Measurements from ENCODE around the gene RFX4. TPM values are rescaled to one million over a fixed set of nuclear protein-coding genes. Genes with fewer than 3 reads are reported as not detected.

RFX4 gene
- total RNA-seq, 1 donor from 2014 or later, result 3.4 TPM

DNA sequence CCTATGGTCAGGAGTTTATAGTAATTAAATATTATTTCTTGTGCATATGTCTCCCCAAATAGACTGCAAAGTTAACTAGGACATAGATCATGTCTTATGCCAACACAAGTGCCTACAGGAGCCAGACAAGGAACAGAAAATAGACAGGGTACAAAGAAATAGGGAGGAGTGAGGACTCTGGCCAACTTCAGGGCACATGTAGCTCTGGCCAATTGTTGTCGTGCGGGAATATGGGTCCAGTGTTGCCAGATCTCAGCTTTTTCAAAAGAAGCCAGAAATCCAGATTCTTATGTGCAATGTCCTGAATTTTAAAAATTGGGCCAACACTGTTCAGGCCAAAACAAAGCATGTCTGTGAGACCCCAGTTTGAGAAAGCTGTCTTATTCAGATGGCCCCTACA, 68.7 kb downstream of the RFX4 start:
- no peaks in the 10 kb centered on the region for H4K20me1 ChIP-seq (ENCODE audit: low read depth)
- TF ChIP-seq, protein P1, sequence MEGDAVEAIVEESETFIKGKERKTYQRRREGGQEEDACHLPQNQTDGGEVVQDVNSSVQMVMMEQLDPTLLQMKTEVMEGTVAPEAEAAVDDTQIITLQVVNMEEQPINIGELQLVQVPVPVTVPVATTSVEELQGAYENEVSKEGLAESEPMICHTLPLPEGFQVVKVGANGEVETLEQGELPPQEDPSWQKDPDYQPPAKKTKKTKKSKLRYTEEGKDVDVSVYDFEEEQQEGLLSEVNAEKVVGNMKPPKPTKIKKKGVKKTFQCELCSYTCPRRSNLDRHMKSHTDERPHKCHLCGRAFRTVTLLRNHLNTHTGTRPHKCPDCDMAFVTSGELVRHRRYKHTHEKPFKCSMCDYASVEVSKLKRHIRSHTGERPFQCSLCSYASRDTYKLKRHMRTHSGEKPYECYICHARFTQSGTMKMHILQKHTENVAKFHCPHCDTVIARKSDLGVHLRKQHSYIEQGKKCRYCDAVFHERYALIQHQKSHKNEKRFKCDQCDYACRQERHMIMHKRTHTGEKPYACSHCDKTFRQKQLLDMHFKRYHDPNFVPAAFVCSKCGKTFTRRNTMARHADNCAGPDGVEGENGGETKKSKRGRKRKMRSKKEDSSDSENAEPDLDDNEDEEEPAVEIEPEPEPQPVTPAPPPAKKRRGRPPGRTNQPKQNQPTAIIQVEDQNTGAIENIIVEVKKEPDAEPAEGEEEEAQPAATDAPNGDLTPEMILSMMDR (IDR thresholded peaks at IDR 0.05), result no peak
- no peak for TF ChIP-seq EZH2phosphoT487 (IDR thresholded peaks at IDR 0.05)
- TF ChIP-seq EZH2 (IDR thresholded peaks at IDR 0.05), result no peak
- H3K27me3 ChIP-seq, result peaks cover 3% of the 10 kb centered on the region
- H3K4me2 ChIP-seq, result no peak overlapping the region
- H3K4me3 ChIP-seq, result no peak overlapping the region
- H2AFZ ChIP-seq (replicated peaks), result no peak overlapping the region
- no peaks in the 10 kb centered on the region for H3K4me1 ChIP-seq
- no peaks in the 10 kb centered on the region for H3F3A ChIP-seq (ENCODE audit: low read depth)
- no peak overlapping the region for H3K27ac ChIP-seq
- no peak for DNase-seq (ENCODE audit: low spot score)
- no peaks in the 10 kb centered on the region for H3K36me3 ChIP-seq
- peaks cover 2% of the 10 kb centered on the region for H3K27me3 Mint-ChIP-seq (ENCODE audit: insufficient read depth, low read depth)
- H3K9me3 Mint-ChIP-seq, result no peaks in the 10 kb centered on the region
- H3K4me3 Mint-ChIP-seq, result no peak overlapping the region
- H3K9ac ChIP-seq, result no peak overlapping the region
- peaks cover 6% of the 10 kb centered on the region for H3K4me1 Mint-ChIP-seq
- H3K79me2 ChIP-seq (ENCODE audit: low read depth), result no peaks in the 10 kb centered on the region
- H3K9me3 ChIP-seq (ENCODE audit: low read depth), result no peaks in the 10 kb centered on the region
- H3K27ac Mint-ChIP-seq, result no peak overlapping the region
- peaks cover 49% of the 10 kb centered on the region for H3K36me3 Mint-ChIP-seq

DNA sequence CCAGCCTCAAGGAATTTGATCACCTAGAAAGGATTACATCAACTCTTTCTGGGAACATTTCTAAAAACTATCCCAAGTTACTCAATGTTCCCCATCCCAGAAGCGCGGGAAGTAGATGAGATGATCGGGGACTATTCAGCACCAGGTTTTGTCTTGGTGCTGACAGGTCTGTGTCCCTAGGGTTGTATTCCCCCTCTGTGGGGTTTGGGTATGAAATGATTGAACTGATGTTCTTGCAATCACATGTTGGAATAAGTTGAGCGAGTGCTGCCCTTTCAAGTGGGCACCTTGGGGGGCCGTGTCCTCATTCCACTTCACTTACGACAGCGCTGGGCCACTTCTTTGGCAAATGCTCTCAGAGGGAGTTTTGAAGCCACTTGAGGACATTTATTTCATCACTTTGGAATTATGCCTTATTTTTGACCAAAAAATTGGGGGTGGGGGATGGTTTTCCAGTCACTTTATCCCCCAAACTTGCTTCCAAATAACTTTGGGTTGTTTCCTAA, 69.8 kb downstream of the RFX4 start:
- no peak overlapping the region for H3K27ac Mint-ChIP-seq
- no peak overlapping the region for H3K9ac ChIP-seq
- H3K27me3 Mint-ChIP-seq (ENCODE audit: insufficient read depth, low read depth), result peaks cover 2% of the 10 kb centered on the region
- no peaks in the 10 kb centered on the region for H3K9me3 Mint-ChIP-seq
- H4K20me1 ChIP-seq (ENCODE audit: low read depth), result no peaks in the 10 kb centered on the region
- no peak overlapping the region for H3K4me3 Mint-ChIP-seq
- peaks cover 6% of the 10 kb centered on the region for H3K4me1 Mint-ChIP-seq
- H3K9me3 ChIP-seq (ENCODE audit: low read depth), result no peaks in the 10 kb centered on the region
- DNase-seq (ENCODE audit: low spot score), result no peak
- H3K27me3 ChIP-seq, result peaks cover 3% of the 10 kb centered on the region
- no peaks in the 10 kb centered on the region for H3K36me3 ChIP-seq
- H3K4me3 ChIP-seq, result no peak overlapping the region
- TF ChIP-seq EZH2 (IDR thresholded peaks at IDR 0.05) (no peak), EZH2phosphoT487 (IDR thresholded peaks at IDR 0.05) (no peak)
- TF ChIP-seq, protein P1 (IDR thresholded peaks at IDR 0.05), result no peak
- no peaks in the 10 kb centered on the region for H3F3A ChIP-seq (ENCODE audit: low read depth)
- H3K27ac ChIP-seq, result no peak overlapping the region
- H2AFZ ChIP-seq (replicated peaks), result no peak overlapping the region
- no peak overlapping the region for H3K4me2 ChIP-seq
- H3K79me2 ChIP-seq (ENCODE audit: low read depth), result no peaks in the 10 kb centered on the region
- no peaks in the 10 kb centered on the region for H3K4me1 ChIP-seq
- H3K36me3 Mint-ChIP-seq, result peaks cover 55% of the 10 kb centered on the region

DNA sequence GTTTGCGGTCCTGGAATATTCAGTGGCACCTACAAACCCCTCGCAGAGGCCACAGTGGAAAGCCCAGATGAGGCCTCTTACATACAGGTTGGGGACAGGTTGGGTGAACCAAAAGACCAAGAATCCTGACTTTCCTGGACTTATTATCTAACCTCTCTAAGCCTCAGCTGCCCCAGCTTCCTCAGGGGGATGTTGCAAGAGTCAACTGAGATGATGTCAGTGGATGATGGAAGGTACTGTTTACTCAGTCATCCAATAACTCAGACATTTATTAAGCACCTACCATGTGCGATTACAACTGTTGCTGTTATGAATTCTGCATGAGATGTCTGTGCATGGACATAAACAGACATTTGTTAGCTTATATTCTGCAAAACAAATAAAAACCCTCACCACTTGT, 72.8 kb downstream of the RFX4 start:
- Histone ChIP-seq H3K27ac (no peak overlapping the region), H3K9me3 (ENCODE audit: low read depth) (peaks cover 4% of the 10 kb centered on the region), H3K4me2 (no peak overlapping the region), H3F3A (ENCODE audit: low read depth) (no peaks in the 10 kb centered on the region), H4K20me1 (ENCODE audit: low read depth) (no peaks in the 10 kb centered on the region), H3K4me1 (no peaks in the 10 kb centered on the region), H3K36me3 (no peaks in the 10 kb centered on the region), H3K9ac (no peak overlapping the region), H2AFZ (replicated peaks) (no peak overlapping the region), H3K27me3 (peaks cover 3% of the 10 kb centered on the region), H3K4me3 (no peak overlapping the region), H3K79me2 (ENCODE audit: low read depth) (no peaks in the 10 kb centered on the region)
- TF ChIP-seq EZH2phosphoT487 (IDR thresholded peaks at IDR 0.05) (no peak), EZH2 (IDR thresholded peaks at IDR 0.05) (no peak)
- TF ChIP-seq, protein P1 (IDR thresholded peaks at IDR 0.05), result no peak
- no peak overlapping the region for H3K4me3 Mint-ChIP-seq
- no peaks in the 10 kb centered on the region for H3K4me1 Mint-ChIP-seq
- DNase-seq (ENCODE audit: low spot score), result no peak
- H3K27me3 Mint-ChIP-seq (ENCODE audit: insufficient read depth, low read depth), result peaks cover 2% of the 10 kb centered on the region
- H3K9me3 Mint-ChIP-seq, result peaks cover 25% of the 10 kb centered on the region
- H3K27ac Mint-ChIP-seq, result no peak overlapping the region
- H3K36me3 Mint-ChIP-seq, result peaks cover 76% of the 10 kb centered on the region

All from neural progenitor cell (in vitro differentiated cells).